C1 segment of cervical spinal cord (tissue), 14 donors: ENCODE results near the gene LPIN2.
"Not testable (repeated sequence)": the region's sequence is repeated elsewhere in the genome, so short reads cannot be mapped to it uniquely, and the experiment has no call there.

Experiments used
- DNase-seq, 14 donors: peaks; one replicate each; lab custom pipeline; 2025; lab: John Stamatoyannopoulos, UW

The LPIN2 gene, protein sequence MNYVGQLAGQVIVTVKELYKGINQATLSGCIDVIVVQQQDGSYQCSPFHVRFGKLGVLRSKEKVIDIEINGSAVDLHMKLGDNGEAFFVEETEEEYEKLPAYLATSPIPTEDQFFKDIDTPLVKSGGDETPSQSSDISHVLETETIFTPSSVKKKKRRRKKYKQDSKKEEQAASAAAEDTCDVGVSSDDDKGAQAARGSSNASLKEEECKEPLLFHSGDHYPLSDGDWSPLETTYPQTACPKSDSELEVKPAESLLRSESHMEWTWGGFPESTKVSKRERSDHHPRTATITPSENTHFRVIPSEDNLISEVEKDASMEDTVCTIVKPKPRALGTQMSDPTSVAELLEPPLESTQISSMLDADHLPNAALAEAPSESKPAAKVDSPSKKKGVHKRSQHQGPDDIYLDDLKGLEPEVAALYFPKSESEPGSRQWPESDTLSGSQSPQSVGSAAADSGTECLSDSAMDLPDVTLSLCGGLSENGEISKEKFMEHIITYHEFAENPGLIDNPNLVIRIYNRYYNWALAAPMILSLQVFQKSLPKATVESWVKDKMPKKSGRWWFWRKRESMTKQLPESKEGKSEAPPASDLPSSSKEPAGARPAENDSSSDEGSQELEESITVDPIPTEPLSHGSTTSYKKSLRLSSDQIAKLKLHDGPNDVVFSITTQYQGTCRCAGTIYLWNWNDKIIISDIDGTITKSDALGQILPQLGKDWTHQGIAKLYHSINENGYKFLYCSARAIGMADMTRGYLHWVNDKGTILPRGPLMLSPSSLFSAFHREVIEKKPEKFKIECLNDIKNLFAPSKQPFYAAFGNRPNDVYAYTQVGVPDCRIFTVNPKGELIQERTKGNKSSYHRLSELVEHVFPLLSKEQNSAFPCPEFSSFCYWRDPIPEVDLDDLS

DNA sequence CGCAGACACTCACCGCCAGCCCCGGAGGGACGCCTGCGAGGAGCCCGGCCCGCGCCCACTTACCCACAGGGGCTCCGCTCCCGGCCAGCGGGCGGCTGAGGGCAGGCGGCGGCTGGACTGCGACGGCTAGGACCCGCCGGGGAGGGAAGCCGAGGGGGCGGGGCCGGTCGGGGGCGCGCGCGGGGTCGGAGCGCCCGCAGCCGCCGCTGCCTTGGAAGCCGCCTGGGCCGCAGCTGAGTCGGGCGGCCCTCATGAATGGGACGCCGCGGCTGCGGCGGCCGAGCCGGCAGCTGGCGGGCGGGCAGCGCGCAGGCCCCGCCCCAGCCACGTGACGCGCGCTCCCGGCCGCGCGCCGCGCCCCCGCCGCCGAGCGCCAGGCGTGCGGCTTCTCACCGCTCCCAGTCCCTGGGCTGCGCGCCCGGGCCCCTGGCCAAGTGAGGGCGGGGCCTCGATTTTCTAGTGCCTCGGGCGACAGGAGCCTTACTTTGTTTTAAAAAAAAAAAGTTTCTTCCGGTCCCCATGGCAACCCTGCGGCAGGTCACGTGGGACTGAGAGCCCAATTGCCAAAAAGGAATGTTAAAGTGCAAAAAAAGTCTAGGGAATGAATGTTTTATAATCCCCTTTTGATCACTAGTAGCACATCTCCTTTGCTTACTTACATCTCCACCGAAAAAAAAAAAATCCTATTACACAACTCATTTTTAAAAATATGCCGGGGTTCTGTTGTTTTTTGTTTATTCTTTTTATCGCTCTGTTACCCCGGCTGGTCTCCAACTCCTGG is at the start of gene LPIN2:
LPIN2 (minus strand) TSS at position 121 of the 781 bp plus-strand sequence. CDS start 52,304 bp downstream, outside the sequence.
- peak; percentile 47 to 96 (median 87) for DNase-seq

DNA sequence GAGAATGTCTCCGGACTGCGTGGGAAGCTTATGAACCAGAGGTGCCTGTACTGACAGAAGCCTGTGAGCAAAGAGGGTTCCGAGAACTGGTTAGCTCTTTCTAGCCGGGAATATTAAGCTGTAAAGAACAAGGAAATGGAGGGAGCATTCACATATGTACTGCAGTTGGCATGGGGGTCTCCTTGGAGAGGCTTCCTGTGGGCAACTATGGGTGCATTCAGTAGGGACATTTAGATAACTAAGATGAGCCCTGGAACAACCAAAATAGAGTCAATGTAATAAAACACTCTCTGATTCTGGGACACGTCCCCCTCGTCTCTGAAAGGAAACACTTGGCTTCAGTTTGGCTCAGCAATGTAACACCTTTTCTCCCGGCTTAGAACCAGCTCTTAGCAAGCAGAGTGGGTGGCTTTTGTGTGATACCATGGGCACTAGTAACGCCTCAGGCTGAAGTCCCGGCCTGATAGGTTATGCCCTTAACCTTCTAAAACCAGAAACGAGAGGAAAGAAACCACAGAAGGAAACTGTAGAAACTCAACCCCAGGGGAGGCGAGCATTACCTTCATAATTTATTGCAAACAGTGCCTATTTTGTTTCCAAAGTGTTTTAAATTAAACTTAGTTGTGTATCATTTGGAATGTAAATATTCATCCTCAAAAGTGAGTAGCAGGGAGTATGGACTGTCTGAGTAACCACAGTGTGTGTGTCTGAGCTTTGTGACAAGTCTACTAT is 48.8 kb upstream of the LPIN2 start:
- DNase-seq: no peak

DNA sequence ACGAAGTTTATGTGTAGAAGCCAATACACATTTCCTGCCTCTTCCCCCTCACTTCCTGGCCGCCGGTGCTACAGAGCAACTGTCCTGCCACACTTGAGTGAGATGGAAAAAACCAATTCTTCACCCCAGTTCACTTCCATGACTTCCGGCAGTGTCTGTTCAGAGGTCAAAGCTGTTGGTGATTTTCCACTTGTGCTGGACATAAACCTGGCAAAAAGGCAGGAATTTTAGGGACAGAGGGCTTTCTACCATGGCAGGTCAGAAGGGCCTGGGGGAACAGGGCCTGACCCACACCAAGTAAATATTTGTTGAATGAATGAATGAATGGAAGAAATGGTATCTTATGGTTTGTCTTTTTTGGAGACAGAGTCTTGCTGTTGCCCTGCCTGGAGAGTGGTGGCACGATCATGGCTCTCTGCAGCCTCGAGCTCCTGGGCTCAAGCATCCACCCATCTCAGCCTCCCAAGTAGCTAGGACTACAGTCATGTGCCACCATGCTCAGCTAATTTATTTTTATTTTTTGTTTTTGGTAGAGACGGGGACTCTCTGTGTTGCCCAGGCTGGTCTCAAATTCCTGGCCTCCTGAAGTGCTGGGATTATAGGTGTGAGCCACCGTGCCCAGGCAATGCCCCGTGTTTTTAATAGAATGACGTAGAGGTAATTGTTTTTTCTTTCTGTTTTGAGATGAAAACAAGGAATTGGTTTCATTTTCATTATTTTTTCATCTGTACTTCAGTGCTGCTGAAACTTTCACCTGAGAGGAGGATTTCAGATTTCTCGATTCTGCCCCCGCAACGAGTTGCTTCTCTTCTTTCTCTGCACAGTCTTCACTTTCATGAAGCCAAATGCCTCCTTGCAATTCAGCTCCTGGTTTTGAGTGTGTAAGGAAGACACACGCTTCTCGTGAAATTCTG is 48.0 kb upstream of the LPIN2 start:
- DNase-seq: no peak

DNA sequence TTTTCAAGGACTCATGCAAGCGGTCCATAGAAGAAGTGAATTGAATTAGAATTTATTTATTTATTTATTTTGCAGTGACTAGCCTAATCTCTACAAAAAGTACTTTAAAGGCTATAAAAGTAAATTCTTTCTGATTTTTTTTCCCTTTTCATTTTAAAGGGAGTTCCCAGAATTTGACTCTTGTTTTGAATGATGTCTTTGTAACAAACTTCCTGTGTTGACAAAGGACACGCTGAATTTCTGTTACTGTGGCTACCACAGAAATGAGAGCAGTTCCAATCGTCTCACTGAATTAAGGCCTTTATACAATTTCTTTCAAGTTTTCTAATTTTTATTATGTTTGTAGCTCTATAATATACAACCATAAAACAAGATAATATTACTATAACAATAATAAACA is 46.3 kb upstream of the LPIN2 start:
- DNase-seq: no peak

DNA sequence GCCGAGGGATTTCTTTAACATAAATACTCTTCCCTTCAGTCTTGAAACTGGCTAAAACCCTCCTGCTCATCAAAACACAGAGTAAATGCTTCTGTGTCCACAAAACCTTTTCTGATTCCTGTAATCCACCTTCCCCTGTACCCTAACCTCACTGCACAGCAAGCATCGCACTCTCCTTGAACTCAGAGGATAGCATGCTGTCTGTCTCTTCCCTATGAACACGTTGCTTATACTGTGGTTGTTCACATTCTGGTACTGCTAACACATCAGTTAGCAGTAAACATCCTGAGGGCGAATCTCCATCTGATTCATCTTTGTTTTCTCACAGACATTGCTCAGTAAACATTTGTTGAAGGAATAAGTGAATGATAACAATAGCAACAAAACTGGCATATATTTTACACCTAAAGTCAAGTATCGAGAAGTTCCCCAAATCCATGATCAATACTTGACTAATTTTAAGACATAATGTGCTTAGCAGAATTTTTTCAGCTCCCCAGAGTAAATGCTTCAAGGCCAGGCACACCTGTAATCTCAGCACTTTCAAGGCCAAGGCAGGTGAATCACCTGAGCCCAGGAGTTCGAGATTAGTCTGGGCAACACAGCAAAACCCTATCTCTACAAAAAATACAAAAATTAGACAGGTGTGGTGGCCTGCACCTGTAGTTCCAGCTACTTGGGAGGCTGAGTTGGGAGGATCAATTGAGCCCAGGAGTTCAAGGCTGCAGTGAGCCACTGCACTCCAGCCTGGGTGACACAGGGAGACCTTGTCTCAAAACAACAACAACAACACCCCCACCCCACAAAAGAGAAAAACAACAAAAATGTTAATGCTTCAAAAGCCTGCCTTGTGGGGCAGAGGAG is 45.6 kb upstream of the LPIN2 start:
- no peak for DNase-seq

DNA sequence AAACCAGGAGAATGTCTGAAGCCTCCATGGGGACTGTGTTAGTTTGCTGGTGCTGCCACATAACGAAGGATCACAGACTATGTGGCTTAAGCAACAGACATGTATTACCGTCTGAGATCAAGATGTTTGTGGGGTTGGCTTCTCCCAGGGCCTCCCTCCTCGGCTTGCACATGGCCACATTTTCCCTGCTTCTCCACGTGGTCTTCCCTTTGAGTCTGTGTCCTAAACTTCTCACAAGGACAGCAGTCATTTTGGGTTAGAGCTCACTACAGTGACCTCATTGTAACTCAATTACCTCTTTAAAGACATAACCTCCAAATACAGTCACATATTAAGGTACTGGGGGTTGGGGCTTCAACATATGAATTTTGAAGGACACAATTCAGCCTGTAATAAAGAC is 44.6 kb upstream of the LPIN2 start:
- DNase-seq: no peak

DNA sequence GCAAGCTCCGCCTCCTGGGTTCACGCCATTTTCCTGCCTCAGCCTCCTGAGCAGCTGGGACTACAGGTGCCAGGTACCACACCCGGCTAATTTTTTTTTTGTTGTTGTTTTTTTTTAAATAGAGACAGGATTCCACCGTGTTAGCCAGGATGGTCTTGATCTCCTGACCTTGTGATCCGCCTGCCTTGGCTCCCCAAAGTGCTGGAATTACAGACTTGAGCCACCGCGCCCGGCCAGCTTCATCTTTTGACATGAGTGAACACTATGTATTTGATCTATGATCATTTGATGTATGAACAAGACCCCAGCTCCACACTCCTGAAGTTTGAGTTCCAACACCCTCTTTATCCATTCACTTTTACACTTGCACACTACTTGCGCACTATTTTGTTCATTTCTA is 43.4 kb upstream of the LPIN2 start:
- DNase-seq: no peak

DNA sequence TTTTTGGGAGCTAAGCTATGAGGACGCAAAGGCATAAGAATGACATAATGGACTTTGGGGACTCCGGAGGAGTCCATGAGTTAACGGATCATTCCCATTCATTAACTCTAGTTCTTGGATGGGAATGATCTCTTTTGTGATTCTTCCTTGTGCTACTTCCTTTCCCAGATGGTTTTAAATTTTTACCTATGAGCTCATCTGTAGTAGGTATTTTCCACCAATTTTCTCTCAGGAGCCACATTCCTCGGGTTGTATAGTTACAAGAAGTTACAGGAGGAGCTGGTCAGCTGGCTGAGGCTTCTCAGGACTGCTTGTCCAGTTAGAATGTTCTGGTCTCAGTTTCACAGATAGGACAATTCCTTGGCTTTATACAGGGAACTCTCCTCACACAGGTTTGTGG is 42.9 kb upstream of the LPIN2 start:
- no peak for DNase-seq

DNA sequence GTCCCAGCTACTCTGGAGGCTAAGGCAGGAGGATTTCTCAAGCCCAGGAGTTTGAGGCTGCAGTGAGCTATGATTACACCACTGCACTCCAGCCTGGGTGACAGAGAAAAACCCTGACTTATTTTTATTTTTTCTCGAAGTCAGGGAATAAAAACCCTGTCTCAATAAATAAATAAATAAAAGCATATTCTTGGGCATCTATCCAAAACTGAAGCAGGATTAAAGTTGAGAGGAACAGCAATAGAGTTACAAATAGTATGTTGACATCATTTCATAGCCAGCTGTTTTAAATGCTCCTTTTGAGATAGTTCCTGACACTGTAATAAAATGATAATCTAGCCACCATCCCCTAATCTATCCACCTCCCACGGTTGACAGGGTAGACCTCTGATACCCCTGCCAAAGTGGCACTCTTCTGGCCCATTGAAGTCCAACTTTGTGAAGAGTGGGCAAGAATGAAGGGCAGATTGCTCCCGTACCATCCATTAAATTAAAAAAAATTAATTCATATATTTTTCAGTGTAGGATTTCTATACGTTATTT is 42.3 kb upstream of the LPIN2 start:
- no peak for DNase-seq

DNA sequence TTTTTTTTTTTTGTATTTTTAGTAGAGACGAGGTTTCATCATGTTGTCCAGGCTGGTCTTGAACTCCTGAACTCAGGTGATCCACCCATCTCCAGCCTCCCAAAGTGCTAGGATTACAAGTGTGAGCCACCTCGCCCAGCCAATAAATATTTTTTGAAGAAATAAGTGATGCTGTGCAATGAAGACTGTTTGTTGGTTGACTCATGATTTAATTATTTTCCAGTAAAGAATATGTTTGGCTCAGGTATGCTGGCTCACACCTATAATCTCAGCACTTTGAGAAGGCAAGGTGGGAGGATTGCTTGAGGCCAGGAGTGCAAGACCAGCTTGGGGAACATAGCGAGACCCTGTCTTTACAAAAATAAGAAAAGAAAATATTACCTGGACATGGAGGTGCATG is 41.8 kb upstream of the LPIN2 start:
- no peak for DNase-seq

DNA sequence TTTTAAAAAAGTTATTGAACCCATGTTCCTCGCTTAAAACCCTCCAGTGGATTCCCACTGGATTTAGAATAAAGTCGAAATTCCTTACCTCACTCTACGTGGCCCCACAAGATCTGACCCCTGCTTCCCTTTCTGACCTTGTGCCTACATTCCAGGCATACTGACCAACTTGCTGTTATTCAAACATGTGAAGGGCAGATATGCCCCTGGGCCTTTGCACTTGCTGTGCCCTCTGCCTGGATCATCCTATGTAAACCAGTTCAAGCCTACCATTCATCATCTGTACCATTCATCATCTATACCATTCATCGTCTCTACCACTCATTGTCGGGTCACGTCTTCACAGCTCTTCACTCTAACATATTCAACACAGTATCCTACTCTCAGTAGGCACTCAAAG is 41.3 kb upstream of the LPIN2 start:
- DNase-seq: no peak

DNA sequence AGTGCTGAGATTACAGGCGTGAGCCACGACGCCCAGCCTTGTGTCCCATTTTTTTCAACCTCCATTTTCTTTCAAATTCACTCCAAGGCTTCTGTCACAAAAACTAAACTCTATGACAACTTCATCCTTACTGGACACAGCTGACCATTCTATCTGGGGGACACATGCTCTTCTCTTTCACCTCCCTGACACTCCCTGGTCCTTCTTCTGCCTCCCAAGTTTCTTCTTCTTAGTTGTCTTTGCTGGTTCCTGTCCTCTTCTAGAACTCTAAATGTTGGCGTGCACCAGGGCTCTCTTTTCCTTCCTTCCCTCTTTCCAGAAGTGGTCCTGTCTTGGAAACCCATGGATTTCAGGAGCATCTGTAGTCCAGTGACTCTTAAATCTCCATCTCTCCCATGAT is 40.1 kb upstream of the LPIN2 start:
- DNase-seq: no peak

DNA sequence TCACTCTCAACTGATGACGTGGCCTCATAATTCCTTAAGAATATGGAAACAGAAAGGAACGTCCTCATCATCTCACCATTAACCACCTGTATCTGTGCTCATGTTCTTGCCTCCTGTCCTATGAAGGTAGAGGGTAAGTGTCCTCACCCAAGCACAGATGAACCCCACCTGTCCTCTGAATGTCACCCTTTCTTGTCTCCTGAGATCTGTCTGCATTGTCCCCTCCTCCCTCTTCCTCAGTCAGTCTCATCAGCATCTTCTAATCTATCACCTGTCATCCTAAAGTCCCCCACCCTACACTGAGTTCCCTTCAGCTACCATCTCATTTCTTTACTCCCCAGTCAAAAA is 39.4 kb upstream of the LPIN2 start:
- no peak for DNase-seq

DNA sequence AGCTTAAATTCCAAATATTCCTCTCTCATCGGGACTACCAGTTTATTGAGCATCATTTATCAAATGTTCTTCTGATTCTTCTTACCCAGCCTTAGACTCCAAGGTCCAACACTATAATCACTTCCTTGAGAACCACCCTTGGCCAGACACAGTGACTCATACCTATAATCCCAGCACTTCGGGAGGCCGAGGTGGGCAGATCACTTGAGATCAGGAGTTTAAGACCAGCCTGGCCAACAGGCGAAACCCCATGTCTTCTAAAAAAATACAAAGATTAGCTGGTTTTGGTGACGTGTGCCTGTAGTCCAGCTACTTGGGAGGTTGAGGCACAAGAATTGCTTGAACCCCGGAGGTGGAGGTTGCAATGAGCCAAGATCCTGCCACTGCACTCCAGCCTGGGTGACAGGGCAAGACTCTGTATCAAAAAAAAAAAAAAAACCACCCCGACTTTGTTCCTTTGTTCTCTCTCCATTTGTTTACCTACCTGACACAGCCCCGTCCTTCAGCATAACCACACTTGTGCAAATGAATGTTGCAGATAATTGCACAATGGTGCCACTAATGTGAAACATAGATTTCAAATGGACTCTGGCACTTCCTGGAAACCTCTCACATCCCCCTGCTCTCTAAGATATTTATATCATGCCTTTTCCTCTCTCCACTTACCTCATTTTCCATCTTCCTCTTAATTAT is 38.9 kb upstream of the LPIN2 start:
- no peak for DNase-seq

DNA sequence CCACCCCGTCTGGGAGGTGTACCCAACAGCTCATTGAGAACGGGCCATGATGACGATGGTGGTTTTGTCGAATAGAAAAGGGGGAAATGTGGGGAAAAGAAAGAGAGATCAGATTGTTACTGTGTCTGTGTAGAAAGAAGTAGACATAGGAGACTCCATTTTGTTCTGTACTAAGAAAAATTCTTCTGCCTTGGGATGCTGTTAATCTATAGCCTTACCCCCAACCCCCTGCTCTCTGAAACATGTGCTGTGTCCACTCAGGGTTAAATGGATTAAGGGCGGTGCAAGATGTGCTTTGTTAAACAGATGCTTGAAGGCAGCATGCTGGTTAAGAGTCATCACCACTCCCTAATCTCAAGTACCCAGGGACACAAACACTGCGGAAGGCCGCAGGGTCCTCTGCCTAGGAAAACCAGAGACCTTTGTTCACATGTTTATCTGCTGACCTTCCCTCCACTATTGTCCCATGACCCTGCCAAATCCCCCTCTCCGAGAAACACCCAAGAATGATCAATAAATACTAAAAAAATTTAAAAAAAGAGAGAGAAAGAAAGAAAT is 37.0 kb upstream of the LPIN2 start:
- DNase-seq: not testable (repeated sequence)

DNA sequence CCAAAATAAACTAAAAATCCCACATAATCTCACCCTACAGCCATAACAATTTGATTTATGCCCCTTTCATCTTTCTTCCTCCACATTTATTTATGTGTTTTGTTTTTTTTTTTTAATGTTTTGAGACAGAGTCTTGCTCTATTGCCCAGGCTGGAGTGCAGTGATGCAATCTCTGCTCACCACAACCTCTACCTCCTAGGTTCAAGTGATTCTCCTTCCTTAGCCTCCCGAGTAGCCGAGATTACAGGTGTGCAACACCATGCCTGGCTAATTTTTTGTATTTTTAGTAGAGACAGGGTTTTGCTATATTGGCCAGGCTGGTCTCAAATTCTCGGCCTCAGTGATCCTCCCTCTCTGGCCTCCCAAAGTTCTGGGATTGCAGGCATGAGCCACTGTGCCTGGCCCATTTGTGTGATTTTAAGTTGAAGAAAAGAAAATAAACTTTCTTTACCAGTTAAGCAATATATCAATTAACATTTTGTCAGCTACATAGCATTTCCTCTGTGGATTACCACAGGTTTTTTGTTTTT is 35.9 kb upstream of the LPIN2 start:
- no peak for DNase-seq

DNA sequence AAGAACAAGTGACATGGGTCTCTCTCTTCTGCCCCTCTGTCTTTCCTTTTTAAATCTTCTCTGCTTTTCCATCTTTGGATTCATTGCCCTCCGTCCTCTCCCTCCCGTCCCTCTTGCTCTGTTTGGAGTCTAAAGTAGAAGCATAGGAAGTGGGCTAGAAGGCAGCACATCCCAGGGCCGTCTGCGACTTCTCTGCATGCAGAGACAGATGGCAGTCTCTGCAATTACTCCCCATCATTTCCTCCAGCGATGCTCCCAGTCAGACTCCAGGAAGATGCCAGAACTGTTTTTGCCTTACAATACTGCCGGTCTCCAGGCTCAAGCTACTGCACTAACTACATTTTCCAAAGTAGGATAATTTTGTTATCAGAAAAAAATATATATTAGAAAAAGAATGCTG is 35.2 kb upstream of the LPIN2 start:
- DNase-seq: peak in 2 of 14 donors; percentile 9 to 75
